Choroid plexus epithelial cell (primary cell): ENCODE measurements around the gene RPP21.
A peak's percentile ranks its signal among the peaks of the same experiment; 100 is the strongest.
"Not testable (repeated sequence)": the region's sequence is repeated elsewhere in the genome, so short reads cannot be mapped to it uniquely, and the experiment has no call there.

ENCODE experiments used
- DNase-seq: peaks from one replicate; pipeline ENCODE4 v3.0.0-alpha.2; 2010; ENCODE audit warnings: low read depth
- H3K4me3 ChIP-seq: 2 replicates; pipeline ENCODE4 v1.5.1; 2011; ENCODE audit warnings: low read depth, mild to moderate bottlenecking, control low read depth, low read length, moderate library complexity
- CTCF ChIP-seq: conservative IDR thresholded peaks from 2 replicates; pipeline ENCODE4 v1.5.1; 2011; ENCODE audit warnings: low read depth, mild to moderate bottlenecking, control low read depth, inconsistent platforms, low read length, moderate library complexity

The RPP21 gene

GRCh38 chr6:30357678-30358540, 13.0 kb downstream of the RPP21 start:
- H3K4me3 ChIP-seq, result peak overlapping the region; percentile 56
- peak; percentile 85 for TF ChIP-seq CTCF
- DNase-seq, result peak; percentile 88

- no peak for TF ChIP-seq CTCF
- no peak overlapping the region for H3K4me3 ChIP-seq
- no peak for DNase-seq
These were observed 14.3 kb downstream of the RPP21 start for GRCh38 chr6:30359276-30359675.

GRCh38 chr6:30360139-30360538, 15.2 kb downstream of the RPP21 start:
- TF ChIP-seq CTCF, result no peak

GRCh38 chr6:30361661-30362060, 16.7 kb downstream of the RPP21 start:
- H3K4me3 ChIP-seq, result no peak overlapping the region
- no peak for TF ChIP-seq CTCF
- DNase-seq, result no peak

More at GRCh38 chr6:30360139-30360538, 15.2 kb downstream of the RPP21 start:
- no peak overlapping the region for H3K4me3 ChIP-seq
- no peak for DNase-seq

- H3K4me3 ChIP-seq, result no peak overlapping the region
- no peak for DNase-seq
- TF ChIP-seq CTCF, result no peak
These were observed 18.5 kb downstream of the RPP21 start for GRCh38 chr6:30363459-30363858.

- no peak overlapping the region for H3K4me3 ChIP-seq
- TF ChIP-seq CTCF, result no peak
- DNase-seq, result no peak
These were observed 19.6 kb downstream of the RPP21 start for GRCh38 chr6:30364591-30364990.

- not testable (repeated sequence) for H3K4me3 ChIP-seq, DNase-seq
These were observed 24.3 kb downstream of the RPP21 start for GRCh38 chr6:30369280-30369679.
